Astrocyte of the hippocampus (primary cell): Measurements from ENCODE around the gene MAMDC2.

Experiments used
- DNase-seq: peaks from one replicate; pipeline ENCODE4 v3.0.0; 2011; ENCODE audit warnings: low read depth, low spot score

Gene MAMDC2

DNA sequence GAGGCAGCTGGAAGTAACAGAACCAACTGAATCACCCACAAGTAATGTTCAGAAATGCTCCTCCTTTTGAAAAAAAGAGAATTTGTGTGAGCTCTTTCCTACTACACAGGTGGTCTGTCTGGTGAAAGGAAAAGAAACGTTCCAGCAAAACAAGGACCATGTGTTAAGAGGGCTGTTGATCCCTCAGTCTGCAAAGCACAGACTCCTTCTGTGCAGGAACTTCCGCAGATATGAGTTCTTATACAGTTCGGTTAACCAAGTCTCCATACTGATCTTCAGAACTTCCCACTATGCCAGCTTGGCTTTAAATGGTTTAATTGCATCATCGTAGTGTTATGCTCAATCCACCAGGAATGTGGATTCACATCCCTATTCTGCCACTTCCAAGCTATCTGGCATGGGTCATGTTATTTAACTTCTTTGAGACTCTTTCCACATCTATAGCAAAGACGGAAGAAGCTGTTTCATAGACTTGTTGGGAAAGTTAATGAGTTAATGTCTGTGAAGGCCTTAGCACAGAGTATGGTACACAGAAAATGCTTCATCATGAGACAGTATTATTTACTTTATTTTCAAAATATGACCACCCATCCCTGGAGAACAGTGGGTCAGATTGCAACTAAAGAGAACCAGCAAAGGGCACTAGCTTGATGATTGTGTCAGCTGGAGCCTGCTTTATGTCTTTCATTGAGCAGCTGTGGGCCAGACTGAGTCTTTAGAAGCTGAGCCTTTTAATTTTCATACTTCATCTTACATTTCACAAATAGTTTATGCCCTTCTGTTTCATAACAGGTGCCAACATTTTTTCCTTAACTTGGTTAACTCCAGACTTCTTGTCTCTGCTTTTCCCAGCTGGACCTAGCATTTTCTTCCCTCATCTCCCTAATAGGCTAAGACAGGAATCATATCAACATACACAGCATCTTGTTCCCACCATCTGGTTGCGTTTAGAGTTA lies 89.9 kb downstream of the MAMDC2 start:
- no peak for DNase-seq

DNA sequence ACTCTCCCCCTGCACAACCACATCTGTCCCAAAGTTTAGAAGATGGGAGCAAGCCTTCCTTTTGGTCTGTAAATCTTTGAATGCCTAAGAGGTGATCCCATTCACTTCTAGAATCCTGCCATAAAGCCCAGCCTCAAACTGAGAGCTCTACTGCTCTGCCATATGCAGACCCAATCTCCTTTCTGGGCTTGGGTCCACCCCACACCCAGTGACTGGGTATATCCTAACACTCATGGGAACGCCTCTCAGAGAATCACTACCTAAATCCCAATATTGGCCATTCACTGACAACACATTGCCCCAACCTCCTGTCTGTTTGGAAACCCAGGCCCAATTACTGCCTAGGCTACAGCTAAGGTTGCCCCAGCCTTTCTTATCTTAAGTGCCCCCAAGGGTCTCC lies 90.7 kb downstream of the MAMDC2 start:
- no peak for DNase-seq

DNA sequence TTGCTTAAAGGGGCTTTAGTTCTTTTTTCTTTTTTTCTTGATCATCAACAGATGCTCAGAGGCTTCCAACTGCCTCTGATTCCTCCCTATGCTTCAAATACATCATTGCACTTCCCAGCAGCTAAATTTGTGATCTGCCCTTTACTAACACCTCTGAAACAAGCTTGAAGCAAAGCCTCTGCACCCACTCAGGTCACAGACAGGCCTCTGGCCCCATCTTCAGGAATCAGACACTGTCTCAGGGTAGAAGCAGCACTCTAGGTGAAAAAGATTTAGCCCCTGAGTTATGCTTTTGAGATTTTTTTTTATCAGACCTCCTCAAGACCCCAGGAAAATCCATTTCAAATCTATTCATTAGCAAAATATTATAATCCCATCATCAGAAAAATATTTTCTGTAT lies 91.5 kb downstream of the MAMDC2 start:
- DNase-seq = no peak

DNA sequence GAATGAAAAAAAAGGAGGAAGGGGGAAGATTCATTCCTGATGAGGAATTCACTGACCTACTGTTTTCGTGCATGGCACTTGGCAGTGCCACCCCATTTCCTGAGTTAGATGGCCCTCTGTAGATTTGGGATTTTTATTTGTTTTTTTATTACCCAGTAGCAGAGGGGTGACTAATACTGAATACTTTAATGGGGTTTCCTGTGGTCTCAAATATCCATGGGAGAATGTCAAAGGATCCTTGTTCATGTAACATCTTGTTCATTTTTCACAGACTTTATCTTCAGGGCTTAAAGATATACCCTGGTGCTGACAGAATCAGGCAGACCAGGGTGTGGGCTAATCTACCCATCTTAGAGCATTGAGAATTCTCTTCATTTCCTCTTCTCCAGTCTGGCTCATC lies 93.0 kb downstream of the MAMDC2 start:
- DNase-seq = no peak

- DNase-seq = no peak
These were observed 93.9 kb downstream of the MAMDC2 start for GRCh38 chr9:70137577-70137976.

DNA sequence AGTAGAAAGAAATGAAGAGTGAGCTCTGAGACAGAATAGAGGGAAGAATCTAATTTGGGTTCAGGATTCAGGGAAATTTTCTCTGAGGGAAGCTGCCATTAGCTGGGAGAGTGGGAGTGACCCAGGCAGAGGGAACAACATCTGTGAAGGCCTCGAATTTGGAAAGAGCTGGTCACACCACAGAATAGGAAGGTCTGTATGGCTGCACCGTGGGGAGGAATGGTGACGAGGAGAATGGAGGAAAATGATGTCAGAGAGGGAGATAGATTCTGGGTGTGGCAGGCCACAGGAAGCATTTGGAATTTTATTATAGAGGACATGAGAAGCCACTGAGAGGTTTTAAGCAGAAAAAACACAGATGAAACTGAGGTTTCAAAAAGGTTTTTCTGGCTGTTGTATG lies 98.5 kb downstream of the MAMDC2 start:
- DNase-seq = no peak

DNA sequence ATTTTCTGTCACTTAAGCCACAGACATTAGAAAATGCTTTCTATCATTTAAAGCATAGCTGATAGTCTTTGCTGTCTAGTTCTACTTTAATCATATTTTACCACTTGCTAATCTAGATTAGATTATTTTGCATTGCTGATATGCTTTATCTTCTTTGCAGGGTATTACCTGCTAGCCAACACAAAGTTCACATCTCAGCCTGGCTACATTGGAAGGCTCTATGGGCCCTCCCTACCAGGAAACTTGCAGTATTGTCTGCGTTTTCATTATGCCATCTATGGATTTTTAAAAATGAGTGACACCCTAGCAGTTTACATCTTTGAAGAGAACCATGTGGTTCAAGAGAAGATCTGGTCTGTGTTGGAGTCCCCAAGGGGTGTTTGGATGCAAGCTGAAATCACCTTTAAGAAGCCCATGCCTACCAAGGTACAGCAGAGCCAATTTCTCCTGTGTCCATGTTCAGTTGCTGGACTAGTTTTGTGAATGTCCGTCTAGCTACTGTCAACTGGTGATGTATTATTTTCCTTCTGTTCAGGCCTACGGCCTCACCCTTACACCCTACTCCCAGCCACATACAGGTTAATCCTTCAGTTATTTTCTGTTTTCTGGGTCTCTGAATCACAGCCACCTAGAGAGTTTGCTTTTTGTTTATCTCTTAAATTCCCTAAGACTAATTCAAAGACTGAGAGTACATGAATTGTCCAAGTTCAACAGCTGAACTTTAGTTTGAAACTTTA lies 99.9 kb downstream of the MAMDC2 start:
- no peak for DNase-seq

- no peak for DNase-seq
These were observed 100.5 kb downstream of the MAMDC2 start for GRCh38 chr9:70144131-70144503.

- DNase-seq = no peak
These were observed 102.3 kb downstream of the MAMDC2 start for GRCh38 chr9:70145981-70146380.

DNA sequence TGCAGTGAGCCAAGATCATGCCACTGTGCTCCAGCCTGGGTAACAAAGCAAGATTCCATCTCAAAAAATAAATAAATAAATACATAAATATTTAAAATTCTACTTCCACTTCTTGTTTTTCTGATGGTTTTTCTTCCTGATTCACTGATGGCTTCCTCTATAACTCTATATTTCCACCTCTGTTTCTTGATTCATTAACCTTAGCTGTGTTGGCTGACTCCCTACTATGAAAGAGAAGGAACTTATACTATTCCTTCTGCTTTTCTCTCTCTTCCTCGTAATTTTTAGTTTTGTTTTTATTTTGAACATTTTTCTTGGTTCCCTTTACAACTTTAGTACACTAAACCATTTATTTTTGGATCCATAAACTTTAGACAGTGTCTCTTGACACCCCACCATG lies 103.5 kb downstream of the MAMDC2 start:
- DNase-seq = no peak

GRCh38 chr9:70147651-70148050 lies 104.0 kb downstream of the MAMDC2 start:
- DNase-seq = no peak

- no peak for DNase-seq
These were observed 108.7 kb downstream of the MAMDC2 start for GRCh38 chr9:70152350-70152749.

DNA sequence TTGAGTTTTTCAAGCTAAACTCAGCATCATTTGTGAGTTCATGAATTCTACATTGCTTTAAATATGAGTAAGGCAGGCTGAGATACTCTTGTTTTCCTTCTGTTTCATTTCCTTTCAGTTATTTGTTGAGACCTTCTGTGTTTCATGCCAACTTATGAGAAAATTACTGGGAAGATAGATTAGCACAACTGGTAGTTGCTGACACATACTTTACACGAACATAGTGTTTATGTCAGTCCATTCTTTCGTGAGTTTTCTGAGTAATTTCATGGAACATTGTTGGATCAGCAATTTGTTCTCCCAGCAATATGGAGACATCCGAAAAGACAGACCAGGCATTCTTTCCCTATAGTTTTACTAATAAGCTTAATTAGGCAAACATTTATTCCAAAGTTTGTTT lies 113.1 kb downstream of the MAMDC2 start:
- DNase-seq = peak; percentile 66

GRCh38 chr9:70159630-70160029 lies 116.0 kb downstream of the MAMDC2 start:
- peak; percentile 79 for DNase-seq

DNA sequence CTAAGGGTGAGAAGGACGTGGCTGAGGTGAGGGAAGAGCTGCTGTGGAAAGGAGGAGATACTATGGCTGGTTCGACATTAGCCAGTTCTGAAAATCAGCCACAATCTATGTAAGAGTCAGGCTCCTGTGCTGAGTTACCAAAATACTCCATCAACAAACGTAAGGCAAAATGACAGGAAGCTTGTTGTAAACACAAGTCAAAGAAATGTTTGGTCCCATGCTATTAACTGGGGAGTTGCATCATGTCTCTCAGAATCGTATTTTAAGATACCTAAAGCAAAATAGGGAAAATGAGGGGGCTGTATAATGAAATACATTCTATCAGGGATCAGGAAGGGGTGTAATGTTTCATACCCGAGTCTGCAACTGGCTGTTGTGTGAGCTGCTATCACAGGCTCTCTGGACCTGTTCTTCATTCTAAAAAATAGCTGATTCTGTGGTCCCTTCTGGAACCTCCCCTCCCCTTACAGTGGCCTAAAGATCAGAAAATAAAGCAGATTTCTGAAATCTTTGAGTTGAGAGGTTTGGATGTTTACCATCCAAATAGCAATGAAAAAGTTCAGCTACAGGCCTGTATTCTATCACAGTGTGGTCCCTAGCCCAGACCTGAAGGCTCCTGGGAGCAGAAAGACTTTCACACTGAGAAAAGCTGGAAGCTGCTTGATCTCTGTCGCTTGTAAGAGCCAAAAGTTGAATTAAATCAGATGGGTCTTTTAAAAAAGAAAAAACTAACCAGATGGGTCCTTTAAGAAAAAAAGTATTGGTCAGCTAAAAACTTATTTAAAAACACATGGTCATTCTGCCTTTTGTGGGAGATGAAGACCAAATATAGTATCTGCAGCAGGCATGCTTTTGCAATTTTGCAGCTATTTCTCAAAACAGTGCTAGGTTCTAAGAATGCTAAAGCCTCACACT lies 117.3 kb downstream of the MAMDC2 start:
- no peak for DNase-seq

DNA sequence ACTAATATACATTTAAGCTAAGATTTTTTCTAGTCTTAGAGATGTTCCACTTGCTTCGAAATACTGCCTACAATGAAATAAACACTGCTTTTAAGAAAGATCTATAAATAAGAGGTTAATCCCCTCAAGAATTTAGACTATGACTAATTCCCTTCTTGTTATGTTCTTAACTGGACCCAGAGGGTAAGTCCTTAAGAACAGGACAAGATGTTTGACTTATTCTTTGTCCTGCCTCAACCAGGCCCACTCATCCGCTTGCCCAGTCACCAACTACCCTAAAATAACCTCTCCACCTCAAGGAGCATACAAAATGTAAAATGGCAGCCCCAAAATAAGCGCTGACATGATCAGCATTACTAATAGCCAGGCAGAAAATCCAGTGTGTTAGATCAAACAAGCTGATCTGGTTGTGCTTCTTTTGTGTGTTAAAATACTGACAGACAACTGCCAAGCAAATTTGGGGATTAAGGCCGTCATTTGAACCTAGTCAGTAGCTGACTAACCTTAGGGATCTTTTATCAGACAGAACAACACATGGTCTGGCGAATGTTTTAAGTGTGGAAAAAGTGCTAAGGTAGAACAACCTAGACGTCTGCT lies 121.5 kb downstream of the MAMDC2 start:
- DNase-seq = peak; percentile 51

GRCh38 chr9:70168521-70168920 lies 124.9 kb downstream of the MAMDC2 start:
- DNase-seq = no peak

DNA sequence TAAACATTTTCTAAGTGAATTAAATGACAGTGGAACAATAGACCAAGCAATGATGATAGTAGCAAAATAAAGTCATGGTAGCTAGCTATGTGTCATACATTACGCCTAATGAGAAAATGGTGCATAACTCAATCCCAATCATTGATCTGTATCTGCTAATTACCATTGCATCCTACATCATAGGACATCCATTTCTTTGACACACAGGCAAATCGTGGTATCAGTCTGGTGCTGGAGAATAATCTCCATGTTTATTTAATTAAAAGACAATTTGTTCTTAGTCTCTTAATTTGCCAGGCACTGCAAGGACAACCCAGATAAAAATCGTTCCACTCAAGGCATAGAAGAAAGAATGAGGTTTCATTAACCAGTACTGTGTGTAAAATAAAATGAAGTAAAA lies 125.6 kb downstream of the MAMDC2 start:
- DNase-seq = no peak

DNA sequence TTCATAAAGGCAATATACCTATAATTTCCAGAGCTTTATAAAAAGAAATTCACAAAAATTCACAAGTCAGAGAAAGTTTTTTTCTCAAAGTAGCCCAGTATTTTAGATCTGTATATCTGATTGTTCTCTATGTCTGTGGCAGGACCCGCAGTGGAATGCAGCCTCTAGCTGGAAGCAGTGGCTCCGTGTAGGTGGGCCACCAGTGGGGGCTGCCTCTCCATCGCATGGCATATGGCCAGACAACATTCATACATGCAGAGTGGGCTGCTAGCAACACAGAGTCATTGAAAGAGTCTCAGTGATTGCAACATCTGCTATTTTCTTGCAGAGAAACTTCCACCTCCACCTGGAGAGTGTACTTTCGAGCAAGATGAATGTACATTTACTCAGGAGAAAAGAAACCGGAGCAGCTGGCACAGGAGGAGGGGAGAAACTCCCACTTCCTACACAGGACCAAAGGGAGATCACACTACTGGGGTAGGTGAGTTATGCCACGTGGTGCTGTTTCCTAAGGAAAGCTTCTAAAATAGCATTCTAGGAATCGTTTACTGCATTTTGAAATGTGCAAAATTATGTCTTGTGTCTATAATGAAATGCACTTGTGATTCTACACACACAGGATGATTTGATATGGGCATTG lies 126.6 kb downstream of the MAMDC2 start:
- no peak for DNase-seq

DNA sequence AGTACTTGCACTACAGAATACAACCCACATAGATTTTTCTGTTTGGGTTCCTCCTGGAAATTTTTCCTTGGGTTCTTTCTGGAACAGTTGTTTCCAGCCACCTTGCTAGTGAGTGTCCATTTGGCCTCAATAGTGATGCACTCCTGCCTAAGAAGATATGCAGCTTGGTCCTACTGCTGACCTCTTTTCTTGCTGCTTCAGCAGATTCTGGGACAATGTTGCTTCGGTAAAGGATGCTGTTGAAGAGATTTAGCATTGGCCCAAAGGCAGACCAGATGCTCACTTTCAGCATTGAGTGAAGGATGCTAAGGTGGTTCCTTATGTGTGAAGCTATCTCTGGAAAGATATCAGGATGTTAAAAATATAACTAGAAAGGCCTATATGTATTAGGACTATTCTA lies 128.9 kb downstream of the MAMDC2 start:
- DNase-seq = no peak

DNA sequence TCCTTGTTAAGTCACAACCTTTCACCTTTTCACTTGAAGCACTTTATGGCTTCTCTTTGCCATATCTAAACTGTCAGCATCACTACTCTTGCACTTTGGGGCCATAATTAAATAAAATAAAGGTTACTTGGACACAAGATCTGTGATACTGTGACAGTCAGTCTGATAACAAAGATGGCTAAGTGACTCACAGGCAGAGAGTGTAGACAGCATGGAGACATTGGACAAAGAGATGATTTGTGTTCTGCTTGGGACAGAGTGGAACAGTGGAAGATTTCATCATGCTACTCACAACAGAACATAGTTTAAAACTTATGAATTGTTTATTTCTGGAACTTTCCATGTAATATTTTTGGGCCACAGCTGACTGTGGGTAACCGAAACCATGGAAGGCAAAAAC lies 133.5 kb downstream of the MAMDC2 start:
- no peak for DNase-seq
